HEK293 (cell line): Measurements from ENCODE around the gene BRD8.

Experiments
- CTCF ChIA-PET: fragments of 350-600 bp; formaldehyde crosslinking; extraction: SDS; loops from one replicate; lab custom pipeline; 2021; ENCODE audit warnings: antibody characterized with exemption; lab: Yijun Ruan, JAX
- POLR2A ChIA-PET: fragments of 300-600 bp; formaldehyde crosslinking; extraction: SDS; loops from one replicate; lab custom pipeline; 2020; ENCODE audit warnings: antibody characterized with exemption, inconsistent platforms; lab: Yijun Ruan, JAX
- H3K27ac ChIP-seq: fragments of 200-500 bp; sonication (Bioruptor generic); 2 replicates; pipeline ENCODE4 v1.5.1; 2014; ENCODE audit warnings: low read depth, low read length, control low read depth, inconsistent platforms; ENCODE audit errors: extremely low read depth
- H3K36me3 ChIP-seq, 2 experiments: fragments of 200-500 bp in 1 of 2; sonication (Bioruptor generic) in 1 of 2; 1 replicate in 1 of 2; 2 replicates in 1 of 2; pipeline ENCODE4 v1.5.1; 2014 to 2017; ENCODE audit warnings: inconsistent platforms in 2 of 2, low read length in 2 of 2; ENCODE audit not compliant: control insufficient read depth in 2 of 2, insufficient read depth in 1 of 2
- H3K4me1 ChIP-seq: fragments of 200-500 bp; sonication (Bioruptor generic); 2 replicates; pipeline ENCODE4 v1.5.1; 2014; ENCODE audit warnings: mild to moderate bottlenecking, low read length, inconsistent platforms; ENCODE audit not compliant: control insufficient read depth, insufficient read depth
- H3K4me3 ChIP-seq: 2 replicates; pipeline ENCODE4 v1.5.1; 2011; ENCODE audit warnings: low read depth, mild to moderate bottlenecking, control low read depth, low read length, moderate library complexity
- H3K9me3 ChIP-seq: fragments of 200-500 bp; sonication (Bioruptor generic); 2 replicates; pipeline ENCODE4 v1.5.1; 2014; ENCODE audit warnings: low read depth, low read length, inconsistent platforms; ENCODE audit not compliant: control insufficient read depth, insufficient read depth
- GLI4 ChIP-seq: fragments of 450-650 bp; formaldehyde crosslinking; IDR thresholded peaks from 2 replicates; pipeline ENCODE4 v1.5.1; 2016; ENCODE audit warnings: missing biosample characterization, missing genetic modification characterization
- GLIS1 ChIP-seq: fragments of 450-650 bp; formaldehyde crosslinking; IDR thresholded peaks from 2 replicates; pipeline ENCODE4 v1.5.1; 2016; ENCODE audit warnings: missing biosample characterization, missing genetic modification characterization
- GLIS2 ChIP-seq: fragments of 450-650 bp; formaldehyde crosslinking; IDR thresholded peaks from 2 replicates; pipeline ENCODE4 v1.5.1; 2016; ENCODE audit warnings: missing biosample characterization, missing genetic modification characterization
- REPIN1 ChIP-seq: fragments of 450-650 bp; formaldehyde crosslinking; IDR thresholded peaks from 2 replicates; pipeline ENCODE4 v1.5.1; 2017; ENCODE audit warnings: missing biosample characterization, missing genetic modification characterization, low read depth
- SALL2 ChIP-seq: fragments of 450-650 bp; formaldehyde crosslinking; IDR thresholded peaks from 2 replicates; pipeline ENCODE4 v1.5.0; 2017; ENCODE audit warnings: missing biosample characterization, mild to moderate bottlenecking, missing genetic modification characterization, borderline replicate concordance
- SETDB1 ChIP-seq: IDR thresholded peaks from one replicate; pipeline ENCODE4 v1.6.1; 2017; ENCODE audit warnings: mild to moderate bottlenecking, low read length, moderate library complexity, mixed read lengths; ENCODE audit not compliant: insufficient read length
- ZBTB20 ChIP-seq: fragments of 450-650 bp; formaldehyde crosslinking; IDR thresholded peaks from 2 replicates; pipeline ENCODE4 v1.5.1; 2016; ENCODE audit warnings: missing biosample characterization, missing genetic modification characterization
- ZBTB21 ChIP-seq: fragments of 450-650 bp; formaldehyde crosslinking; IDR thresholded peaks from 2 replicates; pipeline ENCODE4 v1.5.1; 2017; ENCODE audit warnings: missing biosample characterization, missing genetic modification characterization
- ZFP69B ChIP-seq: fragments of 450-650 bp; formaldehyde crosslinking; IDR thresholded peaks from 2 replicates; pipeline ENCODE4 v1.5.1; 2016; ENCODE audit warnings: missing biosample characterization, missing genetic modification characterization
- ZIC2 ChIP-seq: fragments of 450-650 bp; formaldehyde crosslinking; IDR thresholded peaks from 2 replicates; pipeline ENCODE4 v1.5.1; 2016; ENCODE audit warnings: missing biosample characterization, missing genetic modification characterization
- ZNF112 ChIP-seq: fragments of 450-650 bp; formaldehyde crosslinking; IDR thresholded peaks from 2 replicates; pipeline ENCODE4 v1.5.0; 2017; ENCODE audit warnings: missing biosample characterization, missing genetic modification characterization
- ZNF239 ChIP-seq: fragments of 450-650 bp; formaldehyde crosslinking; IDR thresholded peaks from 2 replicates; pipeline ENCODE4 v1.5.1; 2016; ENCODE audit warnings: missing biosample characterization, missing genetic modification characterization
- ZNF391 ChIP-seq: fragments of 450-650 bp; formaldehyde crosslinking; IDR thresholded peaks from 2 replicates; pipeline ENCODE4 v1.5.1; 2016; ENCODE audit warnings: low read depth, missing biosample characterization, missing genetic modification characterization, borderline replicate concordance
- ZNF473 ChIP-seq: fragments of 450-650 bp; formaldehyde crosslinking; IDR thresholded peaks from 2 replicates; pipeline ENCODE4 v1.5.1; 2017; ENCODE audit warnings: missing biosample characterization, missing genetic modification characterization
- ZNF501 ChIP-seq: fragments of 450-650 bp; formaldehyde crosslinking; IDR thresholded peaks from 2 replicates; pipeline ENCODE4 v1.5.1; 2016; ENCODE audit warnings: missing biosample characterization, missing genetic modification characterization
- ZNF544 ChIP-seq: fragments of 450-650 bp; formaldehyde crosslinking; IDR thresholded peaks from 2 replicates; pipeline ENCODE4 v1.5.0; 2017; ENCODE audit warnings: missing biosample characterization, missing genetic modification characterization
- ZNF596 ChIP-seq: fragments of 450-650 bp; IDR thresholded peaks from 2 replicates; pipeline ENCODE4 v1.5.0; 2018; ENCODE audit warnings: missing biosample characterization, mild to moderate bottlenecking, missing genetic modification characterization, moderate library complexity
- ZNF701 ChIP-seq: fragments of 450-650 bp; formaldehyde crosslinking; IDR thresholded peaks from 2 replicates; pipeline ENCODE4 v1.5.1; 2016; ENCODE audit warnings: missing biosample characterization, missing genetic modification characterization
- ZNF785 ChIP-seq: fragments of 450-650 bp; formaldehyde crosslinking; IDR thresholded peaks from 2 replicates; pipeline ENCODE4 v1.5.1; 2016; ENCODE audit warnings: missing biosample characterization, missing genetic modification characterization
- TF ChIP-seq, protein P1 (sequence below): fragments of 450-650 bp; formaldehyde crosslinking; IDR thresholded peaks from 2 replicates; pipeline ENCODE4 v1.5.1; 2016; ENCODE audit warnings: missing biosample characterization, missing genetic modification characterization, low read depth
- TF ChIP-seq, protein P2 (sequence below): fragments of 450-650 bp; formaldehyde crosslinking; conservative IDR thresholded peaks from 2 replicates; pipeline ENCODE4 v1.5.1; 2016; ENCODE audit warnings: low read depth, missing biosample characterization, missing genetic modification characterization
- TF ChIP-seq, protein P3 (sequence below): sonication (generic); formaldehyde crosslinking; IDR thresholded peaks from 2 replicates; pipeline ENCODE4 v1.8.1; 2022; ENCODE audit warnings: mild to moderate bottlenecking, moderate library complexity, missing genetic modification reagents
- TF ChIP-seq, protein P4 (sequence below): fragments of 450-650 bp; formaldehyde crosslinking; IDR thresholded peaks from 2 replicates; pipeline ENCODE4 v1.5.1; 2016; ENCODE audit warnings: missing biosample characterization, missing genetic modification characterization

Gene BRD8

DNA sequence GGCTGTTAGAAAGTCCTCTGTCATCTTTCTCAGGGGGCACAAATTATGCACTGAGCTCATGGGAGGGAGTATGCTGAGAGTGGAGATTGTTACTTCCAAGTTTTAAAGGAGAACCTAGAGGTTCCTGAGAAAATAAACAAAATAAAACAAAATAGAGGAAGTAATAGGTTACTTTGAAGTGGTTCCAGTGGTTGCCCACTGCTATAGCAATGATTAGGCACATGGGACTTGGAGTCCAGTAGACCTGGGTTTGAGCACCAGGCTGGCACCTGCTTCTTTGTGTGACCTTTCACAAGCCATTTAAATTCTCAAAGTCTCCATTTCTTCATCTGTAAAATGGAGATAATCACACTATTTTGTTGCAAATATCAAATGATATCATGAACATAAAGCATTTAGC is 48.5 kb upstream of the BRD8 start (continued):
- TF ChIP-seq REPIN1 (tag by site-specific recombination) (no peak), SALL2 (tag by site-specific recombination) (no peak), SETDB1 (peak; percentile 12), ZBTB20 (tag by site-specific recombination) (no peak), ZNF701 (tag by site-specific recombination) (no peak), ZNF544 (tag by site-specific recombination) (no peak)

DNA sequence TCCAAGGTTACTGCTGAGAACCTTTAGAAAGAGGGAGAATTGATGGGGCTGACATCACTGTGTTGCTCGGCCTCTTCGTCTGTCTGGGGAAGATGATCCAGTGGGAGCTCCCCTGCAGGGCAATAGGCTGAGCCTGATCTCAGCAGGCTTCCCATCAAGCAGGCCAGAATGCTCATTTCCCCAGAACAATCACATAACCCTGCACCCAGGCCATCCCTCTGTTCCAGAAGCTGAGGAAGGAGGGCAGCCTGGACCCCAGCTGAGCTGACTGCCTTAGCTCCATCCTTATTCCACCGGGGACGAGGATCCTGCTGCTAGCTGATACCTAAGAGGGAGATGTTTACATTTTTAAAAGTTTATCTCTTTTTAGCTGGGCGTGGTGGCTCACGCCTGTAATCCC is 46.3 kb upstream of the BRD8 start:
- Histone ChIP-seq H3K4me3 (no peak overlapping the region), H3K27ac (no peak overlapping the region)
- POLR2A ChIA-PET: no interaction called here
- peak; percentile 73 for TF ChIP-seq ZIC2 (tag by site-specific recombination)
- TF ChIP-seq, protein P1, sequence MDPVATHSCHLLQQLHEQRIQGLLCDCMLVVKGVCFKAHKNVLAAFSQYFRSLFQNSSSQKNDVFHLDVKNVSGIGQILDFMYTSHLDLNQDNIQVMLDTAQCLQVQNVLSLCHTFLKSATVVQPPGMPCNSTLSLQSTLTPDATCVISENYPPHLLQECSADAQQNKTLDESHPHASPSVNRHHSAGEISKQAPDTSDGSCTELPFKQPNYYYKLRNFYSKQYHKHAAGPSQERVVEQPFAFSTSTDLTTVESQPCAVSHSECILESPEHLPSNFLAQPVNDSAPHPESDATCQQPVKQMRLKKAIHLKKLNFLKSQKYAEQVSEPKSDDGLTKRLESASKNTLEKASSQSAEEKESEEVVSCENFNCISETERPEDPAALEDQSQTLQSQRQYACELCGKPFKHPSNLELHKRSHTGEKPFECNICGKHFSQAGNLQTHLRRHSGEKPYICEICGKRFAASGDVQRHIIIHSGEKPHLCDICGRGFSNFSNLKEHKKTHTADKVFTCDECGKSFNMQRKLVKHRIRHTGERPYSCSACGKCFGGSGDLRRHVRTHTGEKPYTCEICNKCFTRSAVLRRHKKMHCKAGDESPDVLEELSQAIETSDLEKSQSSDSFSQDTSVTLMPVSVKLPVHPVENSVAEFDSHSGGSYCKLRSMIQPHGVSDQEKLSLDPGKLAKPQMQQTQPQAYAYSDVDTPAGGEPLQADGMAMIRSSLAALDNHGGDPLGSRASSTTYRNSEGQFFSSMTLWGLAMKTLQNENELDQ: no peak
- peak; percentile 42; the same call in 1 of the 2 replicates for TF ChIP-seq GLIS1 (tag by site-specific recombination)
- TF ChIP-seq, all 188 proteins: peak for 2
- Histone ChIP-seq H3K36me3 (no peaks in the 10 kb centered on the region), H3K9me3 (no peaks in the 10 kb centered on the region), H3K4me1 (no peaks in the 10 kb centered on the region)
- CTCF ChIA-PET: interaction anchor here (0.6 to 4.8 kb wide), 4 partner anchors 10 to 128 kb away, joined by 3 to 88 read pairs (median 21); partner anchors contain the start of gene KDM3B

DNA sequence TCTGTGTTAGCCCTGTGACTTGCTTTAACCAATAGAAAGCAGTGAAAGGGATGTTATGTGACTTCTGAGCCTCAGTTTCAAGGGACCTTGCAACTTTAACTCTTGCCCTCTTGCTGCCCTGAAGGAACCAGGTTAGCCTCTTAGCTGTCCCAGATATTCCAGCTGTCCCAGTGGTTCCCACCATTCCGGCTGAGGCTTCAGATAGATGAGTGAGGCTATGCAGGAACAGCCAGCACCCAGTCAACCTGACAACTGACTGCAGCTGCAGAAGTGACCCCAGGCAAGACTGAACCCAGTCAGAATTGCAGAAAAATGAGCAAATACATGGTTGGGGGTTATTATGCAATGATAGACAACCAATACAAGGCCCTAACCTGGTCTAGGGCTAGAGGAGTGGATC is 45.1 kb upstream of the BRD8 start:
- POLR2A ChIA-PET: interaction anchor here (0.6 to 1.2 kb wide), 2 partner anchors 59 to 97 kb away, joined by 3 to 6 read pairs; no protein-coding TSS in a partner anchor
- no peaks in the 10 kb centered on the region for H3K36me3 ChIP-seq
- CTCF ChIA-PET: interaction anchor here (0.6 to 4.8 kb wide), 27 partner anchors 9 to 280 kb away, joined by 3 to 88 read pairs (median 5); partner anchors contain the start of genes CDC23, FAM53C, GFRA3 and KDM3B
- H3K4me3 ChIP-seq: no peak overlapping the region
- no peak overlapping the region for H3K27ac ChIP-seq
- no peaks in the 10 kb centered on the region for H3K4me1 ChIP-seq
- TF ChIP-seq ZNF112 (tag by site-specific recombination) (no peak), ZNF501 (tag by site-specific recombination) (no peak), ZNF391 (tag by site-specific recombination) (no peak), ZNF473 (tag by site-specific recombination) (no peak), GLI4 (tag by site-specific recombination) (no peak), ZBTB21 (tag by site-specific recombination) (no peak), ZFP69B (no peak), ZNF785 (tag by site-specific recombination) (no peak), ZNF596 (tag by site-specific recombination) (no peak), GLIS2 (no peak), ZNF239 (tag by site-specific recombination) (no peak)
- TF ChIP-seq, protein P2, sequence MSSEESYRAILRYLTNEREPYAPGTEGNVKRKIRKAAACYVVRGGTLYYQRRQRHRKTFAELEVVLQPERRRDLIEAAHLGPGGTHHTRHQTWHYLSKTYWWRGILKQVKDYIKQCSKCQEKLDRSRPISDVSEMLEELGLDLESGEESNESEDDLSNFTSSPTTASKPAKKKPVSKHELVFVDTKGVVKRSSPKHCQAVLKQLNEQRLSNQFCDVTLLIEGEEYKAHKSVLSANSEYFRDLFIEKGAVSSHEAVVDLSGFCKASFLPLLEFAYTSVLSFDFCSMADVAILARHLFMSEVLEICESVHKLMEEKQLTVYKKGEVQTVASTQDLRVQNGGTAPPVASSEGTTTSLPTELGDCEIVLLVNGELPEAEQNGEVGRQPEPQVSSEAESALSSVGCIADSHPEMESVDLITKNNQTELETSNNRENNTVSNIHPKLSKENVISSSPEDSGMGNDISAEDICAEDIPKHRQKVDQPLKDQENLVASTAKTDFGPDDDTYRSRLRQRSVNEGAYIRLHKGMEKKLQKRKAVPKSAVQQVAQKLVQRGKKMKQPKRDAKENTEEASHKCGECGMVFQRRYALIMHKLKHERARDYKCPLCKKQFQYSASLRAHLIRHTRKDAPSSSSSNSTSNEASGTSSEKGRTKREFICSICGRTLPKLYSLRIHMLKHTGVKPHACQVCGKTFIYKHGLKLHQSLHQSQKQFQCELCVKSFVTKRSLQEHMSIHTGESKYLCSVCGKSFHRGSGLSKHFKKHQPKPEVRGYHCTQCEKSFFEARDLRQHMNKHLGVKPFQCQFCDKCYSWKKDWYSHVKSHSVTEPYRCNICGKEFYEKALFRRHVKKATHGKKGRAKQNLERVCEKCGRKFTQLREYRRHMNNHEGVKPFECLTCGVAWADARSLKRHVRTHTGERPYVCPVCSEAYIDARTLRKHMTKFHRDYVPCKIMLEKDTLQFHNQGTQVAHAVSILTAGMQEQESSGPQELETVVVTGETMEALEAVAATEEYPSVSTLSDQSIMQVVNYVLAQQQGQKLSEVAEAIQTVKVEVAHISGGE: no peak
- TF ChIP-seq, protein P3, sequence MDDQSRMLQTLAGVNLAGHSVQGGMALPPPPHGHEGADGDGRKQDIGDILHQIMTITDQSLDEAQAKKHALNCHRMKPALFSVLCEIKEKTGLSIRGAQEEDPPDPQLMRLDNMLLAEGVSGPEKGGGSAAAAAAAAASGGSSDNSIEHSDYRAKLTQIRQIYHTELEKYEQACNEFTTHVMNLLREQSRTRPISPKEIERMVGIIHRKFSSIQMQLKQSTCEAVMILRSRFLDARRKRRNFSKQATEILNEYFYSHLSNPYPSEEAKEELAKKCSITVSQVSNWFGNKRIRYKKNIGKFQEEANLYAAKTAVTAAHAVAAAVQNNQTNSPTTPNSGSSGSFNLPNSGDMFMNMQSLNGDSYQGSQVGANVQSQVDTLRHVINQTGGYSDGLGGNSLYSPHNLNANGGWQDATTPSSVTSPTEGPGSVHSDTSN (CRISPR knock-in tag): no peak
- TF ChIP-seq, protein P4, sequence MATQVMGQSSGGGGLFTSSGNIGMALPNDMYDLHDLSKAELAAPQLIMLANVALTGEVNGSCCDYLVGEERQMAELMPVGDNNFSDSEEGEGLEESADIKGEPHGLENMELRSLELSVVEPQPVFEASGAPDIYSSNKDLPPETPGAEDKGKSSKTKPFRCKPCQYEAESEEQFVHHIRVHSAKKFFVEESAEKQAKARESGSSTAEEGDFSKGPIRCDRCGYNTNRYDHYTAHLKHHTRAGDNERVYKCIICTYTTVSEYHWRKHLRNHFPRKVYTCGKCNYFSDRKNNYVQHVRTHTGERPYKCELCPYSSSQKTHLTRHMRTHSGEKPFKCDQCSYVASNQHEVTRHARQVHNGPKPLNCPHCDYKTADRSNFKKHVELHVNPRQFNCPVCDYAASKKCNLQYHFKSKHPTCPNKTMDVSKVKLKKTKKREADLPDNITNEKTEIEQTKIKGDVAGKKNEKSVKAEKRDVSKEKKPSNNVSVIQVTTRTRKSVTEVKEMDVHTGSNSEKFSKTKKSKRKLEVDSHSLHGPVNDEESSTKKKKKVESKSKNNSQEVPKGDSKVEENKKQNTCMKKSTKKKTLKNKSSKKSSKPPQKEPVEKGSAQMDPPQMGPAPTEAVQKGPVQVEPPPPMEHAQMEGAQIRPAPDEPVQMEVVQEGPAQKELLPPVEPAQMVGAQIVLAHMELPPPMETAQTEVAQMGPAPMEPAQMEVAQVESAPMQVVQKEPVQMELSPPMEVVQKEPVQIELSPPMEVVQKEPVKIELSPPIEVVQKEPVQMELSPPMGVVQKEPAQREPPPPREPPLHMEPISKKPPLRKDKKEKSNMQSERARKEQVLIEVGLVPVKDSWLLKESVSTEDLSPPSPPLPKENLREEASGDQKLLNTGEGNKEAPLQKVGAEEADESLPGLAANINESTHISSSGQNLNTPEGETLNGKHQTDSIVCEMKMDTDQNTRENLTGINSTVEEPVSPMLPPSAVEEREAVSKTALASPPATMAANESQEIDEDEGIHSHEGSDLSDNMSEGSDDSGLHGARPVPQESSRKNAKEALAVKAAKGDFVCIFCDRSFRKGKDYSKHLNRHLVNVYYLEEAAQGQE (tag by site-specific recombination): no peak
- TF ChIP-seq, all 188 proteins: peak for 0
- no peaks in the 10 kb centered on the region for H3K9me3 ChIP-seq
